ENCODE measurements around the gene CHSY1.

DNA sequence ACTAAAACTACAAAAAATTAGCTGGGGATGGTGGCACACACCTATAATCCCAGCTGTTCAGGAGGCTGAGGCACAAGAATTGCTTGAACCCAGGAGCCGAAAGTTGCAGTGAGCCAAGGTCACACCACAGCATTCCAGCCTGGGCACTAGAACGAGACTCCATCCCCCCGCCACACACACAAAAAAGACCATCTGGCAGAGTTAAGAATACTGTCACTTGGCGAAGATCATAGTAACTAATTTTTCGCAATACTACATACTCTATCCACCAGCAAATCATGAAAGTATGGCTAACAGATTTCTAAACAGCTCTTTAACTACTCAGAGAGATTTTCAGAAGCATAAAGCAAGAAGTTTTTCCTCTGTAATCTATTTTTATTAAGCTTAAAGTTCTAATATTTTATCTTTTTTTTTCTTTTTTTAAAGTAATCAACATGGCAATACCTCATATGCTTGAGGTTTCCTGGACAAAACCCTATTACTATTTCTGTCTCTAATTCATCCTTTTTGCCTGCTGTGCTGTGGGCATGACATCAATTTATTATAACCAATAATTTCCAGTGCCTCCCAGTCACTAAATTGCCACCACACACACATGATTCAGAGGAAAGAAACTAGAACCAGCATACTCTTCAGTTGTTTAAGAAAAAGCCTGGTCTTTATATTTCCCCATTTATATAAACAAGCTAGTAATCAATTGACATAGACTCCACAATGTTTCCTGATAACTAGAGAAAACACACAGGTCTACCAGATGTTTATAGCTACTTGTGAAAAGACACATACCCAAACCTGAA lies 46.9 kb downstream of the CHSY1 start:
- TF ChIP-seq, protein P1, sequence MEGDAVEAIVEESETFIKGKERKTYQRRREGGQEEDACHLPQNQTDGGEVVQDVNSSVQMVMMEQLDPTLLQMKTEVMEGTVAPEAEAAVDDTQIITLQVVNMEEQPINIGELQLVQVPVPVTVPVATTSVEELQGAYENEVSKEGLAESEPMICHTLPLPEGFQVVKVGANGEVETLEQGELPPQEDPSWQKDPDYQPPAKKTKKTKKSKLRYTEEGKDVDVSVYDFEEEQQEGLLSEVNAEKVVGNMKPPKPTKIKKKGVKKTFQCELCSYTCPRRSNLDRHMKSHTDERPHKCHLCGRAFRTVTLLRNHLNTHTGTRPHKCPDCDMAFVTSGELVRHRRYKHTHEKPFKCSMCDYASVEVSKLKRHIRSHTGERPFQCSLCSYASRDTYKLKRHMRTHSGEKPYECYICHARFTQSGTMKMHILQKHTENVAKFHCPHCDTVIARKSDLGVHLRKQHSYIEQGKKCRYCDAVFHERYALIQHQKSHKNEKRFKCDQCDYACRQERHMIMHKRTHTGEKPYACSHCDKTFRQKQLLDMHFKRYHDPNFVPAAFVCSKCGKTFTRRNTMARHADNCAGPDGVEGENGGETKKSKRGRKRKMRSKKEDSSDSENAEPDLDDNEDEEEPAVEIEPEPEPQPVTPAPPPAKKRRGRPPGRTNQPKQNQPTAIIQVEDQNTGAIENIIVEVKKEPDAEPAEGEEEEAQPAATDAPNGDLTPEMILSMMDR (IDR thresholded peaks at IDR 0.05): no peak
- no peak for TF ChIP-seq EP300 (IDR thresholded peaks at IDR 0.05)

Data from stomach (tissue), 4 donors.